Left forelimb (tissue), 1 donor: Measurements from ENCODE around the gene DCP1B.

ENCODE experiments used
- DNase-seq: peaks from one replicate; pipeline ENCODE4 v3.0.0-alpha.2; 2018; ENCODE audit warnings: low spot score

The DCP1B gene

GRCh38 chr12:2004113-2004929, at the start of gene DCP1B:
TSS of gene DCP1B (minus strand) at chr12:2004457. CDS start at chr12:2004431, 26 bp downstream.
- peak; percentile 96 for DNase-seq

- DNase-seq: no peak
Observed at GRCh38 chr12:2053691-2054090, 49.4 kb upstream of the DCP1B start.

GRCh38 chr12:2052826-2053678, 48.8 kb upstream of the DCP1B start, which contains the start of gene CACNA1C:
TSS of gene CACNA1C (plus strand) at chr12:2052987. CDS start at chr12:2053563, 576 bp downstream.
- peak; percentile 85 for DNase-seq

- DNase-seq: no peak
Observed at GRCh38 chr12:2051700-2052621, 47.7 kb upstream of the DCP1B start.

- DNase-seq: no peak
Observed at GRCh38 chr12:2049604-2050540, 45.6 kb upstream of the DCP1B start.

- no peak for DNase-seq
Observed at GRCh38 chr12:2047752-2048151, 43.5 kb upstream of the DCP1B start.

- DNase-seq: no peak
Observed at GRCh38 chr12:2046957-2047356, 42.7 kb upstream of the DCP1B start.

GRCh38 chr12:2044165-2044564, 39.9 kb upstream of the DCP1B start:
- DNase-seq: no peak

GRCh38 chr12:2043054-2043453, 38.8 kb upstream of the DCP1B start:
- DNase-seq: no peak

- no peak for DNase-seq
Observed at GRCh38 chr12:2039034-2039433, 34.8 kb upstream of the DCP1B start.

GRCh38 chr12:2035431-2036055, 31.3 kb upstream of the DCP1B start:
- no peak for DNase-seq

- peak; percentile 89 for DNase-seq
Observed at GRCh38 chr12:2034633-2035430, 30.6 kb upstream of the DCP1B start.

GRCh38 chr12:2032506-2032905, 28.2 kb upstream of the DCP1B start:
- no peak for DNase-seq

- no peak for DNase-seq
Observed at GRCh38 chr12:2029851-2030250, 25.6 kb upstream of the DCP1B start.

GRCh38 chr12:2027351-2027750, 23.1 kb upstream of the DCP1B start:
- no peak for DNase-seq

GRCh38 chr12:2023365-2023764, 19.1 kb upstream of the DCP1B start:
- no peak for DNase-seq

- no peak for DNase-seq
Observed at GRCh38 chr12:2020511-2020910, 16.3 kb upstream of the DCP1B start.

- no peak for DNase-seq
Observed at GRCh38 chr12:2019126-2019525, 14.9 kb upstream of the DCP1B start.

- no peak for DNase-seq
Observed at GRCh38 chr12:2018391-2018790, 14.1 kb upstream of the DCP1B start.
